Activated CD4-positive, CD25-positive, alpha-beta regulatory T cell treated with anti-CD3 and anti-CD28 coated beads, Interleukin-2, amount 50 U/mL, for 16 hours (primary cell): ENCODE results near the gene SLC39A11.
"Not testable (repeated sequence)": the region's sequence is repeated elsewhere in the genome, so short reads cannot be mapped to it uniquely, and the experiment has no call there.

ENCODE experiments used
- DNase-seq: peaks from one replicate; pipeline ENCODE4 v3.0.0-alpha.2; 2020; ENCODE audit warnings: low read depth, low spot score

SLC39A11 gene

DNA sequence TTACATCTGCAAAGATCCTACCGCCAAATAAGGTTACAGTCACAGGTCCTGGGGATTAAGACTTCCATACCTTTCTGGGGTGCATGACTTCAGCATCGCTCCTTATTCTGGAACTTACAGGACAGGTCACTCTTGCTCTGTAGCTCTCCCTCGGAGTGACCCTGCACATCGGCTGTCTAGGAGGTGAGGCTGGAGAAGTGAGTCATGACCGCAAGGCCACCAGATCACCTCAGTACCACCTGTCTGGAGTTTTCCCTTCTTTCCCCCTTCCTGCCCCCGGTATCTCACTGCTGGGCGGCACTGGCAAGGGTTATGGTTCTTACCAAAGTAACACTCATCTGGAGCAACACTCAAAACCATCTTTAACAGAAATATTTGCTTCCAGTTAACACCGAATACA is 374.8 kb downstream of the SLC39A11 start:
- no peak for DNase-seq

DNA sequence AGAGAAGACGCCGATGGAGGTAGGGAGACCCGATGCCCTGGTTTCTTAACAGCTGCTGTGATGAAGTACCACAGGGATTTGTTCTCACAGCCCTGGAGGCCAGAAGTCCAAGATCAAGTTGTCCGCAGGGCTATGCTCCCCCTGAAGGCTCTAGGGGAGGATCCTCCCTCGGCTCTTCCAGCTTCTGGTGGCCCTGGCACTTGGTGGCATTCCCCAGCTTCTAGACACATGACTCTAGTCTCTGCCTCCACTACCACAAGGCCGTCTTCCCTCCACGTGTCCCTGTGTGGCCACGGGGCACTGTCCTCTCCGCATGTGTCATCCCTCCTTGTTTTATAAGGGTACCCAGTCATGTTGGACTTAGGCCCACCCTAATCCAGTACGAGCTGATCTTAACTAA is 375.2 kb downstream of the SLC39A11 start:
- DNase-seq: no peak

DNA sequence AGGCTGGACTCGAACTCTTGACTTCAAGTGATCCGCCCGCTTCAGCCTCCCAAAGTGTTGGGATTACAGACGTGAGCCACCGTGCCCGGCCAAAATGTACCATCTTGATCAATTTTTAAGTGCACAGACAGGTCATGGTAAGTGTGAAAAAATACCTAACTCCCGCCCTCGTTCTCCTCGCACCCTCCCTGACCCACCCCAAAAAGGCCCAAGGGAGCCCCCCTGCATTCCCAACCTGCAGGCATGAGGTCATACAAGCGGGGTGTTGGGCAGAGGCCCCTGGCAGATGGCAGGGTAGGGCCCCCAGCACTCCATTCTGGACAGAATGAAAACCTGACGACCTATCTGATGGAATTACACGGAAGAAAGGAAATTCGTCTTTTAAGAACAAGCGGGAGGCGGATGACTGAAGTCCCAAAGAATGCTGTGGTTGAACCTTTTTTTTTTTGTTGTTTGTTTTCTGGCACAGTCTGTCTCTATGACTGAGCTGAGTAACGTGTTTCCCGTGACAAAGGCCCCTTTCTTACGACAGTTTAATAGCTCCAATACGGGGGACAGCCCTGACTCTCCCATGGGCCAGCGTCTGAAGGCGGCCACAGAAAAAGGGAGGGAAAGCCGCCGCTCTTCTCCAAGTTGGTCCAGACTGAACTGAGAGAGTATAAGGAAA is 376.4 kb downstream of the SLC39A11 start:
- DNase-seq: no peak

DNA sequence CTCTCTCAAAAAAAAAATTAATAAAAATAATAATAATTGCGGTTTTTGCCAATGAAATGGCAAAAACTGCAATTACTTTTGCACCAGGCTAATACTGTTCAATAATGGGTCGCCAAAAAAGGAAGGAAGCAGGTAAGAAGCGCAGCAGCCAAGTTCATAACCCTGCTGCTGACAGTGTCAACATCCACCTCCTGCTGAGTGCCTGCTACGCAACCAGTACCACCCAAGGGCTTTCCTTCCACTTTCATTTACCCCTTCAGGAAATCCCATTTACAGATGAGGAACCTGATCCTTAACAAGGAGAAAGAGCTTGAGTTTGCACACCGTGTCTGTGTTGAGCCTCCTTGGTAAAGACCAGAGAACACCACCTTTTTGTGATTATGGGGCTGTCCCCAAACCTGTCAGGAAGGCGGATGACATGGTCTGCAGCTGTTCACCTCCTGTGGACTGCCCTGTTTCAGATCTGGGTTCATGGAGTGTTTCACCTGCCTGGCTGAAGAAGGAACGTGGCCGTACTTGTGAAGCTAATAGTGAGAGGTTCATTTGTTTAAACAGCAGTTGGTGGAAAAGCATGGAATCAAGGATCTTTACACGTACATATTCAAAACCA is 378.0 kb downstream of the SLC39A11 start:
- no peak for DNase-seq

DNA sequence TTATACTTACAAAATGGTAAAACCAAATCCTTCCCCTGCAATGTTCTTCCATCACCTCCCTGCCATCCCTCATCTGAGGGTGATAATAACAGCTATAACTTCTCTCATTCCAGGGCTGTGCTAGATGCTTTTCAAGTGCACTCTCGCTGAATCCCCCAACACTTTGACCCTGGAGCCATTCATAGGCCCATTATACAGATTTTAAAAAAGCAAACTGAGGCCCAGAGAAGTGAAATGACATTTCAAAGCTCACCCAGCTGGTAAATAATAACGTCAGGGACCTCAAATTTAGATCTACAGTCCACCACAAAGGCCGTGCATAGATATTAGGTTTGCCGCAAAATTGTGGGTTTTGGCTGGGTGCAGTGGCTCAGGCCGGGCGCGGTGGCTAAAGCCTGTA is 378.8 kb downstream of the SLC39A11 start:
- no peak for DNase-seq

DNA sequence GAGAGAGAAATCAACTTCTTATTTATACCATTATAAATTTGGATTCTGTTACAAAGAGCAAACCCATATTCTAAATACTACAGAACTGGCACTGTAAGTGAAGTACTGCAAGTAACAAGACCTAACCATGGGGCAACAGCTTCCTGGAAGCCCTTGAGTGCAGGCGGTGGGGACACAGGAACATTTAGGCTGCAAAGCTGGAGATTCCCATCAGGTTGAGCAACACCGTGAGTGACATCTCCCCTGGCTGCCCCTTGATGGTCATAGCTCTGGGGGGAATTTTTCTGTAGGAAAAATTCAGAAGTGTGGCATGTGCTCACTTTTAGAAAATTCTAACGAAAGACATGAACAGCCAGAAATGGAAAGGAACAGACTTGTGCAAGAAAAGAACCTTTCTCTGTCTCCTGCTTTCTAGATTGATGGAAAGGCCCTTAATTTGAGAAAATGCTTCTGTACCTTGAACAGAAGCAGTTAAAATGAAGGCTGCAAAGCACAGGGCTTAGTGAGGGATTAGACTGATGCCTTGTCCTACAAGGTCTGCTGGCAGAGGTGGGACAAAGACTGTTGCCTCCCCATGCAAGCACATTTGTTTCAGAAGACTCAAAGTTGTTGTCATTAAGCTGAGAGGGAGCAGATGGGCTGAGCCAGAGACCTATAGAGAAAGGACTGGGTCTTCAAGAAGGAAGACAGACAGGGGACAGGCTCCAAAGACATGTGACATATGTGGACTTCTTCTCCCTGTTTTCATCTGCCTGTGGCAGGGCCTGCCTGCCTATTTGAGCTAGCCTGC is 380.8 kb downstream of the SLC39A11 start:
- DNase-seq: no peak

DNA sequence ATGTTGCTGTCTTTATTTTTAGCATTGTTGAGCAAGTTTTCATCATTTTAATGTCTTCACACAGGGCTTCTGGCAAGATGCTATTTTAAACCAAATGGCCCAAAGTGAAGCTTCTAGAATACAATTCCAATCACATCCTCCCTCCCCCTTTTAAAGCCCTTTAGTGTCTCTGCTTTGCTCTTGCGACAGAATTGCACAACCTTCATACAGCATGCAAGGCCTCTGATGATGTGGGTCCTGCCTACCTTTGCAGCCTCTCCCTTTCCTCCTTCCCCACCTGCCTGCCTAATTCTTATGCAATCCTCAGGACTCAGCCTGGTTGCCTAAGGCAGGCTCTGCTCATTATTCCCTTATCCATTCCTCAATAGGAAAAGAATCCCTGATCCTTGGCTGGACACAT is 381.7 kb downstream of the SLC39A11 start:
- no peak for DNase-seq

DNA sequence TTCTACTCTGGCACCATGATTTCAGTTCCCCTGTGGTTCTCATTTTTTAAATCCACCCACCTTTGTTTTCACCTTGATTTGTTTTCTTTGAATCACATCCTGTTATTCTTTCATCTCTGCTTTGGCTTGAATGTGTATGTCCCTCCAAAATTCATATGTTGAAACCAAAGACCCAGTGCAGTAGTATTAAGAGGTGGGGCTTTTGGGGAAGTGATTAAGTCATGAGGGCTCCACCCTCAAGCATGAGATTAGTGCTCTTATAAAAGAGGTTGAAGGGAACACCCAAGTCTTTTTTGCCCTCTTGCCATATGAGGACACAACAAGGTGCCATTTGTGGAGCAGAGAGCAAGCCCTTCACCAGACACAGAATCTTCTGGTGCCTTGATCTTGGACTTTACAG is 382.3 kb downstream of the SLC39A11 start:
- DNase-seq: no peak

DNA sequence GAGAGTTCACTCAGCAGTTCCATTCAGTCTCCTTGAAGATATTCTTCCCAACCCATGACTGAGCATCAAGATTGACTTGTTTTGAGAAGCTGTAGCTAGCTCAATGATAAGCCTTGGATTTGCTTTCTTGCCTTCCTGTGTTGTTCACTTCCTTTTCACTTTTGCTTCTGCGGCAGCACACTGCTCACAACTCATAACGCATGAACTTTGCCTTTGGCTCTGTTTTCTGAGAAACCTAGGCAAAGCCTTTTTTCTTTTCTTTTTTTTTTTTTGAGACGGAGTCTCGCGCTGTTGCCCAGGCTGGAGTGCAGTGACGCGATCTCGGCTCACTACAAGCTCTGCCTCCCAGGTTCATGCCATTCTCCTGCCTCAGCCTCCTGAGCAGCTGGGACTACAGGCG is 383.8 kb downstream of the SLC39A11 start:
- DNase-seq: not testable (repeated sequence)

DNA sequence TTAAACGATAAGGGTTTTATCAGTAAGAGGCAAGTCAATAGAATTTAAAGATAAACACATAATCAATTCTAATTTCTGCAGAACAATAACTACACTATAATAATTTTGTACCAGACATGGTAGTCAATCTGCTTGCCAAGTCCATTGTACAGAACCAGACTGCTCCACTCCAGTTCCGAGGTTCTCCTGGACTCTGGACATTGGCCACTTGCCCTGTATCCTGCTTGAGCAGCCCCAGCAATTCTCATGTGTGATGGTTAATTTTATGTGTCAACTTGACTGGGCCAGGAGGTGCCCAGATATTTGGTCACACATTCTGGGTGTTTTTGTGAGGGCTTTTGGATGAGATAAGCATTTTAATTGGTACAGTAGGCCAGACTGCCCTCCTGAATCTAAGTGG is 384.6 kb downstream of the SLC39A11 start:
- DNase-seq: no peak

DNA sequence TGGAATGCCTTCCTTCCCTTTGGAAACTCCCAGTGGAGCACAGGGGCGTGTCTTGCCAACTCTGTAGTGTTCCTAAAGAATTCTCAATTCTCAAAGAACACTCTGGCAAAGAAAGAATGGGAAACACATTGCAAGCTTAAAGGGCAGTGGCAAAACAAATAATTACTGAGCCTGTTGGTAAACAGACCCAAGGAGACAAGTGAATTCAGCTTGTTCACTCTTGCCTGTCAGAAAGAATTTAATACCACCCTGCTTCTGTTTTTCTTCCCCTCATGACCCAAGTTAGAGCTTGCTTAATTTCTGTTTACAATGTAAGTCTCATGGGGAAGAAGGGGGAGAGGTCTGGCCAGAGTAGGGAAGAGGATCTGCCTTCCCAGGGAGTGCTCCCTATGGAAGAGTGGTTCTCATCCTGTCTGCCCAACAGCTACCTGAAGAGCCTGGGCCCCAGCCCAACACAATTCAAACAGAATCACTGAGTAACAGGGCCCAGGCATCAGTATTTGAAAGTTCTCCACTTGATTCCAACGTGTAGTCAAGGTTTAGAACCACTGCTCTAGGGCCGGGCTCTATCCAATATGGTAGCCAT is 386.0 kb downstream of the SLC39A11 start:
- no peak for DNase-seq

DNA sequence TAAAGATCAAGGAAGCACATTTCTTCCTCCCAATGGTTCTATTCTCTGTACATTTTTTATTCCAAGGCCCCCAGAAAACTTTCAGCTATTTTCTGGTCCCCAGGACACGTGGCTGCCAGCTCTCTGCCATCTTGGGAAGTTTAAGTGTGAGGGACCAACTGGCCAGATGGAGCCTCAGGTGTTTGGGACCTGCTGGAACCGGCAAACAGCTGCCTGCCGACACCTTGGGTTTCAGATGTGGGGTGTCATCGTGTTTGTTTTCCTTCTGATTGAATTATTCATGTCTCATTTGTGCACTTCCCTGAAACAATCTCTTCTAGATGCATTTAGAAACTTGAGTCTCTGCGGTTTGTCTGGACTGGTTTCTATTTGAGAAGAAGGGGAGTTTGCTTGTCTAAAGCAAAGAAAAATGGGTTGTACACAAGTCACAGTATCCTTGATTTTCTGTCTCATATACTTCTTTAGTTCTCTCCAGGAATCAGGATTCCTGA is 386.5 kb downstream of the SLC39A11 start:
- DNase-seq: no peak

DNA sequence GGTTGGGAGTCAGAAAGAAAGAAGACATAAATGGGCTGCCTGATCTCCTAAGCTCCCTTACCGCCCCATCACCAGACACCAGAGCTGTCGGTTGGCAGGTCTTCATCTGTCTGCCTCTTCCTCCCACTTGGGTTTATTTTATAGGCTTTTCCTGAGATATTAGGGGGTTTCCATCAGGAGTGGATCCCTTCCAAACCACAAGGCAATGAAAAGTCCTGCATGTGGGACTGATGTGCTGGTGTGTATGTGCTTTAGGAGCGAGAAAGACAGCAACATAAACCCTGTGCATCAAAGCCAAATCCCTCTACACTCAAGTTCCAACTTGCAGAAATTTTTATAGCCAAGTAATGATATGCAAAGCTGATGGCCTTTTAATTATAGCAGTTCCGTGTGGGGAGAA is 389.5 kb downstream of the SLC39A11 start:
- no peak for DNase-seq

DNA sequence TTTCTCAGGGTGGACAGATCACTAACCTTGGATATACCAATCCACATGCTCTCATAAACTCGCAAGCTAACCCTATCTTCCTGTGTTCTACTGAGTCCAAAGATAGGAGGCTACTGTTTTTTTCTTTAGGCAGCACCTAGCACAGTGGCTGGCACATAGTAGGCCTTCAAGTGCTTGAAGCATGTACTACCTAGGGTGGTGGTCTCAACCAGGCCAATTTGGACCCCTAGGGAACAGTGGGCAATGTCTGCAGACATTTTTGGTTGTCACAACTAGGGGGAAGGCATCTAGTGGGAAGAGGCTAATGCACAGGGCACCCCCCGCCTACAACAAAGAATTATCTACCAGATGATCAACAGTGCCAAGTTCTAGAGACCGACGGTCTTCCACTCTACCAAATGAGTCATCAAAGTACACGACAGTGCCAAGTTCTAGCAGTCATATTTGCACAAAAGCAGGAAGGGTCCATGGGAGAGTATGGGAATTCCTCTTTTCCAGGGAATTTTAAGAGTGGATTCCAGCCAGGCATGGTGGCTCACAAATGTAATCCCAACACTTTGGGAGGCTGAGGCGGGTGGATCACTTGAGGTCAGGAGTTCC is 390.3 kb downstream of the SLC39A11 start:
- no peak for DNase-seq

DNA sequence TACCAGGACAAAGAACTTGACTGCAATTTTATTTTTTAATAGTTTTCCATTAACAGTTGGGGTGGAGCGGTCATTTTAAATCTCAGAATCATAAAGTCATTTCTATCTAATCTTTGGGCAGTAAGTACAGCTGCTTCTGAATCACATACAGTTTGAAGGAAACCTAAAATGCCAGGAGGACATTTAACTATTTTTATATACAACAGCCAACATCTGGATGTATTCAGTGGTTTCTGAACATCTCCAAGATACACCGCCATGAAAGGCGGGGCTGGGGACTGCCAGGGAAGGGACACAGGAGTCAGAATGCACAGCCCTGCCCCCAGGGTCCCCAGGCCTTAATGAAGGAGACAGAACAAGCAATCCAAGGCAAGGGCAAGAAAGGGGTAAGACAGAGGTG is 392.3 kb downstream of the SLC39A11 start:
- no peak for DNase-seq

DNA sequence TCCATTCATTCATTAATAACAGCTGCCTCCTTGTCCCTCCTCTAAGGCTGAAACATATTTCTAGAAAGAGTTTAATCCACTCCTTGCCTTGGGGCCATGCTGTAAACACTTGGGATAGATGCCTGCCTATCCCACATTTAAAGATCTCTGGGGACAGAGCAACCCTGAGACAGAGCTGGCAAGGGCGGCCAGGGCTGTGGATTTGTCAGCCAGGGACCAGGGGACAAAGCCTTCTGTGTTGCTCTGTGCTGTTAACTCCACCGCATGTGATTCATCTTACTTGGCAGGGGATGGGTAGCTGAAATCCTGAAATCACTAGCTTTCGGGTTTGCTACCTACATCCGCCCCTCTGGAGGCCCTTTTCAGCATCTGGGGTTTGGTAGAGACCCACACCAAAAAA is 392.9 kb downstream of the SLC39A11 start:
- DNase-seq: no peak

DNA sequence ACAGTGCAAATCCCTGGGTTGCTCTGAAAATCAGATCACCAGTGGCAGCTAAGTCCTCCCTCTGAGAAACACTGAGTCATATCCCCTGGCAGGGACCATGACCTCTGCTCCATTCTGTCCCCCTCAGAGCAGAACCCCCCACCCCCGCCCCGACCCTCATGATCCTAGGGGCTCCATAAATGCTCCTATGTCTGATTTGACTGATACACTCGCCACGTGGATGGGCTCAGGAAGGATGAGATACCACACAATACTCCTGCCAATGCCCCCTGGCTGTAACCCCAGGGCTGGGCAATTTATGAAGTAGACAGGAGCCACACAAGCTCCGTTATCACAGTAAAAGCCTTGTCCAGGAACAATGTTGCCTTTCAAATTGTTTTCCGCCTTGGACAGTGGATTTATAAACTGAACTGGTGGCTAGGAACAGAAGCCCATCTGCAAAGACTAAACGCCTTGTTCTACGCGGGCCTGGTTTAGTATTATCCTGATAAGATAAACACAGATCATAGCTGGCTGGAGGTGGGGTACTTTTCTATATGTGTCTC is 394.8 kb downstream of the SLC39A11 start:
- no peak for DNase-seq

DNA sequence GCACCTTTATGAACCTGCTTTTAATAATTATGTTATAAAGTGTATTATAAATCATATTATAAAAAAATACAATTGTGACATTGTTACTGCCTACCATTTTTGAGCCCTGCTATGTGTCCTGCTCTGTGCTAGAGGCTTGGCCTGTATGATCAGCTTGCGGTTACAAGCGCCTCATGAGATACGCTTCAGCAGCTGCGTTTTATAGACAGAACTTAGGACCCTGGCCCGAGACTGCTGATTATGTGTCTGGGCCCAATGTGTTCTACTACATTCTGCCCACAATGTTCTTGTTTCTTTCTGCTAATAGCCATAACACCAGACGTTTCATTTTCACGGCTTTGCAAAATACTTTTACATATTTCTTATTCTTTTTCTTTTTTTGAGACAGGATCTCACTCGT is 395.8 kb downstream of the SLC39A11 start:
- no peak for DNase-seq

DNA sequence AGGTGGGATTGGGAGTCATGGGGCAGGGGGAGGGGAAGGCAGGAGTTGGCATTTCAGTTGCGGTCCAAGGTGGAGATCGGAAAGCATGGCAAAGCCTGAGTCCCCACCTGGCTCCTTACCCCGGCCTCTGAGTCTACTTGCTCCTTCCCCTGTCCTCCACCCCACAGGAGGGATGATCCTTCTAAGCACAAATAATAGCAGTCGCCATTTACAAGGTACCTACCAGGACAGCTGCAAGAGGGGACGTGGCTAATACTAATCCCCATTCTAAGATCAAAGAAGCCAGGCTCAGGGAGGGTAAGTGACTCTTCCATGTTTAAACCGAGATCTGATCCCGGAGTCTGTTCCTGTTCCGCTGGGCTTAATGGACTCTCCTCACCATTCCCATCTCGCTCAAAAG is 396.3 kb downstream of the SLC39A11 start:
- no peak for DNase-seq

DNA sequence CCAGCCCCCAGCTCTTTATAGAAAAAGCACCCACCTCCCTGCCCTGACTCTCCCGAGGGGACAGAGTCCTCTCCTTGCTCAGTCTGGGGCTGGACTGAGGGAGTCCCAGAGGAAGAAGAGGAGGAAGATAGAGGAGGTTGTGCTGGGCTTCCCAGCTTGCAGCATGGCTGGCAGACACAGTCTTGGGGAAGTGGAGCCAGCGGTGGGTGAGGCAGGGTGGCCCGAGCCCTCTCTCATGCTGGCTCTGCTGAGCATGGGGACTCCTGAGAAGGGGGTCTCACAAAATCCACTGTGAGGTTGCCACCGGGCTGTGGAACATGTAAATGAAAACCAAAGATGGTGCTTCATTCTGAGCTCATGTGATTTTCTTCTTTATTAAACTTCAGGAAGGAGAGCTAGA is 398.5 kb downstream of the SLC39A11 start:
- no peak for DNase-seq

DNA sequence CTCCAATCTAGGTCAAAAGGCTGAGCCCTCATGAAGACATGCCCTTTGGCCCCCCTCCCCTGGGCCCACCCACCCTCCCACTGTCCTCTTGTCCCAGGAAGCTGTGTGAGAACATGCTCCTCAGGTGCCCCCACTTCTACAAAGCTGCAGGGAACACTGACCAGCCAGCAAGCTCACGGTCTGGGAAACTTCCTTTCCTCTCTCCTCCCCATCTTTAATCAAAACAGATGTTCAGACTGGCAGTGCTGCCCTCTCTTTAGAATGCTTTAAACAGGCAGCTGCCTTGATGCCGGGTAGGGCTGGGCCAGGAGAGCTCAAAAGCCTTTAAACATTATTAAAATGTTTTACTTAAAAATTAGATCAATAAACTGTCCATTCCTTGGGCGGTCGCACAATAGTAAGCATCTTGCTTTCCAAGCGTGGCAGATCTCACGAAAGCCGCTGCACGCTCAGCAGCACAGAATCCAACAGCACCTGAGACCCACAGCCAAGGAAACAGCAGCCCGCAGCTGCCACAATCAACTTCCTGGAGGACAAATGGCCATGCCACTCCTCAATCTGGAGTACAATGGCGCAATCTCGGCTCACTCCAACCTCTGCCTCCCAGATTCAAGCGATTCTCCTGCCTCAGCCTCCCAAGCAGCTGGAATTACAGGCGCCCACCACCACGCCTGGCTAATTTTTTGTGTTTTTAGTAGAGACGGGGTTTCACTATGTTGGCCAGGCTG is 399.2 kb downstream of the SLC39A11 start:
- no peak for DNase-seq
